GM23338 (cell line): Measurements from ENCODE around the gene TARS1. TPM values are rescaled to one million over a fixed set of nuclear protein-coding genes. Genes with fewer than 3 reads are reported as not detected.

Experiments used
- ATAC-seq: fragments of 200-7000 bp; cut with Tn5 transposase; 3 replicates; pipeline ENCODE4 v1.9.1; 2020
- DNase-seq: peaks from one replicate; pipeline ENCODE4 v3.0.0-alpha.2; 2015; ENCODE audit warnings: low spot score
- H2AFZ ChIP-seq: fragments of 200-600 bp; sonication (generic); 2 replicates; pipeline ENCODE4 v1.8.0; 2016; ENCODE audit warnings: antibody characterized with exemption, mild to moderate bottlenecking, moderate library complexity
- H3F3A ChIP-seq: fragments of 200-600 bp; sonication (generic); replicated peaks from 2 replicates; pipeline ENCODE4 v1.8.0; 2017; ENCODE audit warnings: antibody characterized with exemption, mixed run types, low read depth
- H3K27ac ChIP-seq: fragments of 200-600 bp; sonication (generic); 2 replicates; pipeline ENCODE4 v1.6.1; 2016; ENCODE audit warnings: low read depth
- H3K27me3 ChIP-seq: fragments of 200-600 bp; sonication (generic); 2 replicates; pipeline ENCODE4 v1.8.0; 2016; ENCODE audit warnings: mild to moderate bottlenecking, mixed run types, moderate library complexity; ENCODE audit not compliant: insufficient read depth
- H3K36me3 ChIP-seq: fragments of 200-600 bp; sonication (generic); 2 replicates; pipeline ENCODE4 v1.8.0; 2016; ENCODE audit warnings: mild to moderate bottlenecking; ENCODE audit not compliant: insufficient read depth
- H3K4me1 ChIP-seq: fragments of 200-600 bp; sonication (generic); 2 replicates; pipeline ENCODE4 v1.8.0; 2016; ENCODE audit warnings: mild to moderate bottlenecking, moderate library complexity; ENCODE audit not compliant: insufficient read depth
- H3K4me2 ChIP-seq: fragments of 200-600 bp; sonication (generic); 2 replicates; pipeline ENCODE4 v1.7.1; 2017; ENCODE audit warnings: mixed run types
- H3K4me3 ChIP-seq: fragments of 200-600 bp; sonication (generic); 2 replicates; pipeline ENCODE4 v1.6.1; 2016; ENCODE audit warnings: mixed run types
- H3K79me2 ChIP-seq: fragments of 200-600 bp; sonication (generic); replicated peaks from 2 replicates; pipeline ENCODE4 v1.8.0; 2017; ENCODE audit warnings: mild to moderate bottlenecking; ENCODE audit not compliant: insufficient read depth
- H3K9me2 ChIP-seq: fragments of 200-600 bp; sonication (generic); 2 replicates; pipeline ENCODE4 v1.8.0; 2017; ENCODE audit not compliant: insufficient read depth
- H4K20me1 ChIP-seq: fragments of 200-600 bp; sonication (generic); replicated peaks from 2 replicates; pipeline ENCODE4 v1.8.0; 2017; ENCODE audit warnings: mild to moderate bottlenecking; ENCODE audit not compliant: insufficient read depth
- H3K27ac Mint-ChIP-seq: 2 replicates; pipeline ENCODE4 v1.8.0; 2020; ENCODE audit warnings: inconsistent platforms, mild to moderate bottlenecking, moderate library complexity, mixed read lengths
- H3K27me3 Mint-ChIP-seq: 3 replicates; pipeline ENCODE4 v1.8.0; 2022; ENCODE audit warnings: low read depth, mild to moderate bottlenecking, moderate library complexity, mixed read lengths, inconsistent platforms; ENCODE audit not compliant: insufficient read depth, poor library complexity
- H3K36me3 Mint-ChIP-seq: 3 replicates; pipeline ENCODE4 v1.8.0; 2021; ENCODE audit warnings: low read depth, mild to moderate bottlenecking, inconsistent platforms, moderate library complexity, mixed read lengths
- H3K4me1 Mint-ChIP-seq: 3 replicates; pipeline ENCODE4 v1.8.0; 2020; ENCODE audit warnings: mild to moderate bottlenecking, inconsistent platforms, mixed read lengths
- H3K4me3 Mint-ChIP-seq: 3 replicates; pipeline ENCODE4 v1.8.0; 2021; ENCODE audit warnings: moderate library complexity, mild to moderate bottlenecking, inconsistent platforms, mixed read lengths
- H3K9me3 Mint-ChIP-seq: 3 replicates; pipeline ENCODE4 v1.8.0; 2020; ENCODE audit warnings: moderate library complexity, mild to moderate bottlenecking, inconsistent platforms, mixed read lengths
- CREB1 ChIP-seq: fragments of 250-450 bp; sonication (Bioruptor Pico); IDR thresholded peaks from 2 replicates; pipeline ENCODE4 v1.5.0; 2020; ENCODE audit warnings: low read depth, mild to moderate bottlenecking, moderate library complexity
- JUNB ChIP-seq: IDR thresholded peaks from one replicate; pipeline ENCODE4 v1.6.1; 2016; ENCODE audit warnings: antibody characterized with exemption; ENCODE audit not compliant: unreplicated experiment
- NANOG ChIP-seq: IDR thresholded peaks from 2 replicates; pipeline ENCODE4 v1.6.1; 2016; ENCODE audit warnings: antibody characterized with exemption, borderline replicate concordance
- STAT1 ChIP-seq: IDR thresholded peaks from one replicate; pipeline ENCODE4 v1.6.1; 2016; ENCODE audit warnings: antibody characterized with exemption; ENCODE audit not compliant: unreplicated experiment
- polyA plus RNA-seq: library from polyadenylated mRNA; unstranded; fragments of >200 nt; fragmentation: Nextera tagmentation; extraction: Ambion mirVana; gene quantifications from 2 replicates; pipeline ENCODE4 v1.2.1, GENCODE V29; 2016
- total RNA-seq: library from RNA; depleted of rRNA; stranded (reverse); fragments of >200 nt; shearing (Covaris generic); gene quantifications from 2 replicates; pipeline ENCODE4 v1.2.3, GENCODE V29; 2014
- TF ChIP-seq, protein P1 (sequence below): fragments of 250-450 bp; sonication (Bioruptor Pico); IDR thresholded peaks from 2 replicates; pipeline ENCODE4 v1.5.0; 2020; ENCODE audit warnings: mild to moderate bottlenecking, moderate library complexity
- TF ChIP-seq, protein P2 (sequence below), 2 experiments: fragments of 200-600 bp in 1 of 2; sonication (generic) in 1 of 2; conservative IDR thresholded peaks; 2 replicates each; pipeline versions ENCODE4 v1.5.1 to v1.6.1; 2016 to 2017; ENCODE audit warnings: antibody characterized with exemption in 2 of 2, low read depth in 2 of 2, mild to moderate bottlenecking in 2 of 2, moderate library complexity in 1 of 2

The TARS1 gene
- total and polyA plus RNA-seq, 2 experiments from 2014 or later, result 458 to 473 TPM

DNA sequence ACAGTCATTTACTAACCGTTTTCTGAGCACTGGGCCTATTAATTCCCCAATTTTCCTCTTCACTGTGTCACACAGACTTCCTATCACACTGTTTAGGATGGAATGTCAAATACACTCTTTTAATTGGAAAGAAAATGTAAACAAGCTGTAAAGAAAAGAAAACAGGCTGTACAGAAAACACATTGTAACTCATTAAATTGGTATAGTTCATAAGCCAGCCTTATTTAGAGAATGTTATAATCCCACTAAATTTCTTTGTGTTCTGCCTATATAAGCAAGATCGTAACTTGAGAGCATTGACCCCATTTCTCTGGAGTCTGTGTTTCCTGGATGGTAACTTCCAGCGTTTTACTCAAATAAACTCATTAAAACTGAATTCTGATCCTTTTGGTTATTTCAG, 46.5 kb downstream of the TARS1 start:
- Histone ChIP-seq H3K36me3 (no peaks in the 10 kb centered on the region), H3K4me3 (no peak overlapping the region), H3K79me2 (no peaks in the 10 kb centered on the region), H4K20me1 (no peaks in the 10 kb centered on the region), H3K4me2 (no peak overlapping the region), H3F3A (no peaks in the 10 kb centered on the region; the same call in 1 of the 2 replicates), H2AFZ (no peak overlapping the region), H3K9me2 (no peaks in the 10 kb centered on the region), H3K27ac (no peak overlapping the region), H3K4me1 (peaks cover 11% of the 10 kb centered on the region), H3K27me3 (no peaks in the 10 kb centered on the region)
- DNase-seq (no peak), ATAC-seq (no peak)
- H3K27me3 Mint-ChIP-seq, result no peaks in the 10 kb centered on the region
- H3K36me3 Mint-ChIP-seq, result peaks cover 19% of the 10 kb centered on the region
- no peak overlapping the region for H3K4me3 Mint-ChIP-seq
- TF ChIP-seq CREB1 (CRISPR knock-in tag) (no peak), NANOG (no peak), JUNB (no peak), STAT1 (no peak)
- TF ChIP-seq, protein P1, sequence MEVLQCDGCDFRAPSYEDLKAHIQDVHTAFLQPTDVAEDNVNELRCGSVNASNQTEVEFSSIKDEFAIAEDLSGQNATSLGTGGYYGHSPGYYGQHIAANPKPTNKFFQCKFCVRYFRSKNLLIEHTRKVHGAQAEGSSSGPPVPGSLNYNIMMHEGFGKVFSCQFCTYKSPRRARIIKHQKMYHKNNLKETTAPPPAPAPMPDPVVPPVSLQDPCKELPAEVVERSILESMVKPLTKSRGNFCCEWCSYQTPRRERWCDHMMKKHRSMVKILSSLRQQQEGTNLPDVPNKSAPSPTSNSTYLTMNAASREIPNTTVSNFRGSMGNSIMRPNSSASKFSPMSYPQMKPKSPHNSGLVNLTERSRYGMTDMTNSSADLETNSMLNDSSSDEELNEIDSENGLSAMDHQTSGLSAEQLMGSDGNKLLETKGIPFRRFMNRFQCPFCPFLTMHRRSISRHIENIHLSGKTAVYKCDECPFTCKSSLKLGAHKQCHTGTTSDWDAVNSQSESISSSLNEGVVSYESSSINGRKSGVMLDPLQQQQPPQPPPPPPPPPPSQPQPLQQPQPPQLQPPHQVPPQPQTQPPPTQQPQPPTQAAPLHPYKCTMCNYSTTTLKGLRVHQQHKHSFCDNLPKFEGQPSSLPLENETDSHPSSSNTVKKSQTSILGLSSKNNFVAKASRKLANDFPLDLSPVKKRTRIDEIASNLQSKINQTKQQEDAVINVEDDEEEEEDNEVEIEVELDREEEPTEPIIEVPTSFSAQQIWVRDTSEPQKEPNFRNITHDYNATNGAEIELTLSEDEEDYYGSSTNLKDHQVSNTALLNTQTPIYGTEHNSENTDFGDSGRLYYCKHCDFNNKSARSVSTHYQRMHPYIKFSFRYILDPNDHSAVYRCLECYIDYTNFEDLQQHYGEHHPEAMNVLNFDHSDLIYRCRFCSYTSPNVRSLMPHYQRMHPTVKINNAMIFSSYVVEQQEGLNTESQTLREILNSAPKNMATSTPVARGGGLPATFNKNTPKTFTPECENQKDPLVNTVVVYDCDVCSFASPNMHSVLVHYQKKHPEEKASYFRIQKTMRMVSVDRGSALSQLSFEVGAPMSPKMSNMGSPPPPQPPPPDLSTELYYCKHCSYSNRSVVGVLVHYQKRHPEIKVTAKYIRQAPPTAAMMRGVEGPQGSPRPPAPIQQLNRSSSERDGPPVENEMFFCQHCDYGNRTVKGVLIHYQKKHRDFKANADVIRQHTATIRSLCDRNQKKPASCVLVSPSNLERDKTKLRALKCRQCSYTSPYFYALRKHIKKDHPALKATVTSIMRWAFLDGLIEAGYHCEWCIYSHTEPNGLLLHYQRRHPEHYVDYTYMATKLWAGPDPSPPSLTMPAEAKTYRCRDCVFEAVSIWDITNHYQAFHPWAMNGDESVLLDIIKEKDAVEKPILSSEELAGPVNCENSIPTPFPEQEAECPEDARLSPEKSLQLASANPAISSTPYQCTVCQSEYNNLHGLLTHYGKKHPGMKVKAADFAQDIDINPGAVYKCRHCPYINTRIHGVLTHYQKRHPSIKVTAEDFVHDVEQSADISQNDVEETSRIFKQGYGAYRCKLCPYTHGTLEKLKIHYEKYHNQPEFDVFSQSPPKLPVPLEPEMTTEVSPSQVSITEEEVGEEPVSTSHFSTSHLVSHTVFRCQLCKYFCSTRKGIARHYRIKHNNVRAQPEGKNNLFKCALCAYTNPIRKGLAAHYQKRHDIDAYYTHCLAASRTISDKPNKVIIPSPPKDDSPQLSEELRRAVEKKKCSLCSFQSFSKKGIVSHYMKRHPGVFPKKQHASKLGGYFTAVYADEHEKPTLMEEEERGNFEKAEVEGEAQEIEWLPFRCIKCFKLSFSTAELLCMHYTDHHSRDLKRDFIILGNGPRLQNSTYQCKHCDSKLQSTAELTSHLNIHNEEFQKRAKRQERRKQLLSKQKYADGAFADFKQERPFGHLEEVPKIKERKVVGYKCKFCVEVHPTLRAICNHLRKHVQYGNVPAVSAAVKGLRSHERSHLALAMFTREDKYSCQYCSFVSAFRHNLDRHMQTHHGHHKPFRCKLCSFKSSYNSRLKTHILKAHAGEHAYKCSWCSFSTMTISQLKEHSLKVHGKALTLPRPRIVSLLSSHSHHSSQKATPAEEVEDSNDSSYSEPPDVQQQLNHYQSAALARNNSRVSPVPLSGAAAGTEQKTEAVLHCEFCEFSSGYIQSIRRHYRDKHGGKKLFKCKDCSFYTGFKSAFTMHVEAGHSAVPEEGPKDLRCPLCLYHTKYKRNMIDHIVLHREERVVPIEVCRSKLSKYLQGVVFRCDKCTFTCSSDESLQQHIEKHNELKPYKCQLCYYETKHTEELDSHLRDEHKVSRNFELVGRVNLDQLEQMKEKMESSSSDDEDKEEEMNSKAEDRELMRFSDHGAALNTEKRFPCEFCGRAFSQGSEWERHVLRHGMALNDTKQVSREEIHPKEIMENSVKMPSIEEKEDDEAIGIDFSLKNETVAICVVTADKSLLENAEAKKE, result no peak
- TF ChIP-seq, protein P2, sequence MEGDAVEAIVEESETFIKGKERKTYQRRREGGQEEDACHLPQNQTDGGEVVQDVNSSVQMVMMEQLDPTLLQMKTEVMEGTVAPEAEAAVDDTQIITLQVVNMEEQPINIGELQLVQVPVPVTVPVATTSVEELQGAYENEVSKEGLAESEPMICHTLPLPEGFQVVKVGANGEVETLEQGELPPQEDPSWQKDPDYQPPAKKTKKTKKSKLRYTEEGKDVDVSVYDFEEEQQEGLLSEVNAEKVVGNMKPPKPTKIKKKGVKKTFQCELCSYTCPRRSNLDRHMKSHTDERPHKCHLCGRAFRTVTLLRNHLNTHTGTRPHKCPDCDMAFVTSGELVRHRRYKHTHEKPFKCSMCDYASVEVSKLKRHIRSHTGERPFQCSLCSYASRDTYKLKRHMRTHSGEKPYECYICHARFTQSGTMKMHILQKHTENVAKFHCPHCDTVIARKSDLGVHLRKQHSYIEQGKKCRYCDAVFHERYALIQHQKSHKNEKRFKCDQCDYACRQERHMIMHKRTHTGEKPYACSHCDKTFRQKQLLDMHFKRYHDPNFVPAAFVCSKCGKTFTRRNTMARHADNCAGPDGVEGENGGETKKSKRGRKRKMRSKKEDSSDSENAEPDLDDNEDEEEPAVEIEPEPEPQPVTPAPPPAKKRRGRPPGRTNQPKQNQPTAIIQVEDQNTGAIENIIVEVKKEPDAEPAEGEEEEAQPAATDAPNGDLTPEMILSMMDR (conservative IDR thresholded peaks at IDR 0.05; ENCODE audit: low read depth in 2 of 2), result no peak
- peaks cover 14% of the 10 kb centered on the region for H3K9me3 Mint-ChIP-seq
- H3K4me1 Mint-ChIP-seq, result peaks cover 24% of the 10 kb centered on the region
- H3K27ac Mint-ChIP-seq, result no peak overlapping the region
